Measurements from ENCODE around the gene TM2D3.
A peak's percentile ranks its signal among the peaks of the same experiment; 100 is the strongest.

TM2D3 gene

GRCh38 chr15:101651554-101652097 is 555 bp downstream of the TM2D3 start:
- Histone ChIP-seq H2AFZ (ENCODE audit: low read length) (peak overlapping the region; percentile 65), H3K9me3 (replicated peaks; ENCODE audit: insufficient read depth, low read length) (no peaks in the 10 kb centered on the region), H3K4me2 (ENCODE audit: low read depth, low read length) (peak overlapping the region; percentile 93), H3K36me3 (replicated peaks; ENCODE audit: insufficient read depth, low read length) (peaks cover 8% of the 10 kb centered on the region; the same call in 1 of the 2 replicates), H3K27ac (ENCODE audit: low read length) (peak overlapping the region; percentile 86), H3F3A (ENCODE audit: insufficient read depth, low read length) (peaks cover 14% of the 10 kb centered on the region), H3K9me2 (replicated peaks; ENCODE audit: insufficient read depth, low read length) (no peaks in the 10 kb centered on the region), H3K9ac (ENCODE audit: low read length) (peak overlapping the region; percentile 77), H3K27me3 (replicated peaks; ENCODE audit: insufficient read depth, low read length) (no peaks in the 10 kb centered on the region), H3K4me1 (ENCODE audit: low read length) (peaks cover 20% of the 10 kb centered on the region; the same call in 1 of the 2 replicates), H3K4me3 (ENCODE audit: low read length) (peak overlapping the region; percentile 77), H4K20me1 (ENCODE audit: insufficient read depth, low read length) (no peaks in the 10 kb centered on the region), H3K79me2 (ENCODE audit: low read length) (peaks cover 62% of the 10 kb centered on the region)
- TF ChIP-seq EZH2phosphoT487 (IDR thresholded peaks at IDR 0.05; ENCODE audit: low read length) (no peak), CTCF (IDR thresholded peaks at IDR 0.05; ENCODE audit: low read length) (no peak), EZH2 (optimal IDR thresholded peaks at IDR 0.05; ENCODE audit: low read depth, low read length) (no peak)
- peak; percentile 49 for DNase-seq

- Histone ChIP-seq H3K27me3 (replicated peaks; ENCODE audit: insufficient read depth, low read length) (no peaks in the 10 kb centered on the region), H3K36me3 (replicated peaks; ENCODE audit: insufficient read depth, low read length) (peaks cover 13% of the 10 kb centered on the region; the same call in 1 of the 2 replicates), H3K9ac (ENCODE audit: low read length) (peak overlapping the region; percentile 77; the same call in 1 of the 2 replicates), H3K4me2 (ENCODE audit: low read depth, low read length) (peak overlapping the region; percentile 93), H4K20me1 (ENCODE audit: insufficient read depth, low read length) (no peaks in the 10 kb centered on the region), H3K9me2 (replicated peaks; ENCODE audit: insufficient read depth, low read length) (no peaks in the 10 kb centered on the region), H3K9me3 (replicated peaks; ENCODE audit: insufficient read depth, low read length) (no peaks in the 10 kb centered on the region), H3K4me1 (ENCODE audit: low read length) (peaks cover 20% of the 10 kb centered on the region; the same call in 1 of the 2 replicates), H3K27ac (ENCODE audit: low read length) (no peak overlapping the region), H3K79me2 (ENCODE audit: low read length) (peaks cover 77% of the 10 kb centered on the region), H3F3A (ENCODE audit: insufficient read depth, low read length) (peaks cover 14% of the 10 kb centered on the region), H3K4me3 (ENCODE audit: low read length) (peak overlapping the region; percentile 77; the same call in 1 of the 2 replicates), H2AFZ (ENCODE audit: low read length) (no peak overlapping the region)
- no peak for TF ChIP-seq CTCF (IDR thresholded peaks at IDR 0.05; ENCODE audit: low read length)
- no peak for TF ChIP-seq EZH2 (optimal IDR thresholded peaks at IDR 0.05; ENCODE audit: low read depth, low read length)
- DNase-seq, result no peak
These were observed 2.0 kb downstream of the TM2D3 start for GRCh38 chr15:101650145-101650544.

- H3K27me3 ChIP-seq (replicated peaks; ENCODE audit: insufficient read depth, low read length), result no peaks in the 10 kb centered on the region
- peaks cover 17% of the 10 kb centered on the region; the same call in 1 of the 2 replicates for H3K36me3 ChIP-seq (replicated peaks; ENCODE audit: insufficient read depth, low read length)
- H3K9me2 ChIP-seq (replicated peaks; ENCODE audit: insufficient read depth, low read length), result no peaks in the 10 kb centered on the region
- H3K4me3 ChIP-seq (ENCODE audit: low read length), result no peak overlapping the region
- no peak overlapping the region for H3K4me2 ChIP-seq (ENCODE audit: low read depth, low read length)
- no peak overlapping the region for H2AFZ ChIP-seq (ENCODE audit: low read length)
- TF ChIP-seq EZH2 (optimal IDR thresholded peaks at IDR 0.05; ENCODE audit: low read depth, low read length) (no peak), CTCF (IDR thresholded peaks at IDR 0.05; ENCODE audit: low read length) (no peak)
- H3K9me3 ChIP-seq (replicated peaks; ENCODE audit: insufficient read depth, low read length), result no peaks in the 10 kb centered on the region
- no peak overlapping the region for H3K27ac ChIP-seq (ENCODE audit: low read length)
- no peak overlapping the region for H3K9ac ChIP-seq (ENCODE audit: low read length)
- no peak for DNase-seq
- no peaks in the 10 kb centered on the region for H4K20me1 ChIP-seq (ENCODE audit: insufficient read depth, low read length)
- peaks cover 13% of the 10 kb centered on the region; the same call in 1 of the 2 replicates for H3K4me1 ChIP-seq (ENCODE audit: low read length)
- H3K79me2 ChIP-seq (ENCODE audit: low read length), result peaks cover 83% of the 10 kb centered on the region
- peaks cover 8% of the 10 kb centered on the region for H3F3A ChIP-seq (ENCODE audit: insufficient read depth, low read length)
These were observed 3.8 kb downstream of the TM2D3 start for GRCh38 chr15:101648356-101648755.
